Hepatic stellate cell (primary cell): ENCODE data around the gene KERA.

ENCODE experiments used
- DNase-seq: peaks from one replicate; pipeline ENCODE4 v3.0.0; 2011; ENCODE audit warnings: low spot score

KERA gene

GRCh38 chr12:91073426-91073825 is 15.6 kb upstream of the KERA start:
- no peak for DNase-seq

- DNase-seq = no peak
Observed at GRCh38 chr12:91072931-91073330, 15.1 kb upstream of the KERA start.

GRCh38 chr12:91070936-91071335 is 13.1 kb upstream of the KERA start:
- no peak for DNase-seq

DNA sequence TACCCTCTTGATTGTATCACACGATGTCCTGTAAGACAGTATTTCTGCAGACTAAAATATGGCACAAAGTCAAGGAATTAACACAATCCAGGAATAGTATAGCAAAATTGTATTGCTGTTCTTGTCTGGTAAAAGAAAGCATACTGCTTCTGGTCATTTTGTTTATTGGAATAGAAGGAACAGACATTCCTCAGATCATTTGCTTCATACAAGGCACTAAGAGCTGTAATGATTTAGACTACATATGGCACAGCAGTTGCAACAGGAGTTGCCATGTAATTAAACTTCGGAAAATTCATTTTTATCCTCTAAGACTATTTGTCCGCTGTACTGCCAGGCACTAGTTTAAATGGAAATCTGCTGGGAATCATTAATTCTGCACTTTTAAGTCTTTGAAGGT is 7.6 kb upstream of the KERA start:
- DNase-seq = no peak

GRCh38 chr12:91064640-91065039 is 6.8 kb upstream of the KERA start:
- DNase-seq = no peak

- DNase-seq = no peak
Observed at GRCh38 chr12:91061091-91061490, 3.3 kb upstream of the KERA start.

DNA sequence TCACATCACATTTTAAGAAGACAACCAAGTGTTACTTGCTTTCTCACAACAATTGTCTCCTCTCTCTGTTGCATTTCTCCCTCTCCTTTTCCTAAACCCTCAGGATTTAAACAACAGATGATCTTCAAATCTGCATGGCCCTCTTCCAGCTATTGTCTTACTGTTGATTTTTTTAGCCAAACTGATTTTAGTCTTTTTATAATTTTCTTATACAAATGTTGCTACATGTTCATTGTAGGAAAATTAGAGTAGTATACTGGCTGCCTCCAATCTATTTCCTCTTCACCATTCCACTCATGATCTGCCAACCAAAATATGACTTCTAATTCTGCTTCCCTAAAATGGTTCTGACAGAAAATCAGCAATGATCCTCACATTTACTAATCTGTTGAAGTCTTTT is 1.4 kb upstream of the KERA start:
- no peak for DNase-seq

GRCh38 chr12:91058786-91059185 is 962 bp upstream of the KERA start:
- DNase-seq = no peak

DNA sequence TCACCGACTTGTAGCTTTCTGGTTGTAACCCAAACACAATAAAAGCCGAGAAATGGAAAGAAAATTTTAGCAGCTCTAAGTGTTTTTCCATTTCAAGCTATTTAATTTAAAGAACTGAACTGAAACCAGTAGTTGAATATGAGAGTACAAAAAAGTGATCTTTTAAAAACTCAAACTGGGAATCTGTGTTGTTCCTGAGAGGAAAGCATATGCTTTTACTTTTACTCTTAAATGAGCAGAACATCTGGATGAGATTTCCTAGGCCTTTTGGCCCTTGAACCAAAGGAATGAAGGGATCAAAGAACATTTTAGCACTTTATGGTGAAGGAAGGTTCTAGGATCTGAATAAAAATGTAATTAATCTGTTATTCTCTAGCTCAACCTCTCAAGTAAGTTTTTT is 1.3 kb downstream of the KERA start:
- no peak for DNase-seq

- no peak for DNase-seq
Observed at GRCh38 chr12:91055976-91056375, 1.8 kb downstream of the KERA start.

DNA sequence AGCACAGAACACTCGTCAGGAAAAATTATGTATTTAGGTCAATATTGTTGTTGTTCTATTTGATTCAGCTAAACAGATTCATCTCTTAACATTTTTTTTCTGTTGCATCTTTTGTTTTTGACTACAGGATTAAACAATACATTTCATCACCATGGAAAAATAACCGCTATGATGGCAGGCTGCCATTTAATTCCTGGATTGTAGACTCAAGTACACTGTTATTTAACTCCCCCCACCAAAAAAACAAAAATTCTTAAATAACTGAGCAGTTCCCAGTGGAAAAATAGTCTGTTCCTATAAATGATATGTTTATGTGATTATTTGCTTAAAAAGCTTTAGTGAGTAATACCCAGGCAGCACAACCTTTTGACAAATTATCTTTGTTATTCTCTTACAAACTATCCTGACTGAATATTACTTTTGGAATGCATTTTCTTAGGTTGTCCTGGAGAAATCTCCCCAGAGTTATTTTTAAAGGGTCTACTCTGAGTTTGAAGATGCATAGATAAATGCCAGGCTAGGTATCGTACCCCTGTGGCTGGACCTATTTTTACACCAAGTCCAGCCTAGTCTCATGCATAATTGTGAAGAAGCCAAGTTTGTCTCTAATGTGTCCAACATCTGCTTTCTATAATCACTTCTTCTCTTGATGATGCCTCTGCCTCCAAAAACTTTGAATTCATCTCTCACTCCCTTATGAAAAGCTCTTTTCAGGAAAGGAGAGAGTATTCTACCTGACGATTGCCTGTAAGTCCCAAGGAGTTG is 3.7 kb downstream of the KERA start:
- DNase-seq = peak; percentile 3

- no peak for DNase-seq
Observed at GRCh38 chr12:91052026-91052425, 5.8 kb downstream of the KERA start.

GRCh38 chr12:91044586-91044985 is 13.2 kb downstream of the KERA start:
- DNase-seq = no peak

GRCh38 chr12:91043408-91043807 is 14.4 kb downstream of the KERA start:
- no peak for DNase-seq

DNA sequence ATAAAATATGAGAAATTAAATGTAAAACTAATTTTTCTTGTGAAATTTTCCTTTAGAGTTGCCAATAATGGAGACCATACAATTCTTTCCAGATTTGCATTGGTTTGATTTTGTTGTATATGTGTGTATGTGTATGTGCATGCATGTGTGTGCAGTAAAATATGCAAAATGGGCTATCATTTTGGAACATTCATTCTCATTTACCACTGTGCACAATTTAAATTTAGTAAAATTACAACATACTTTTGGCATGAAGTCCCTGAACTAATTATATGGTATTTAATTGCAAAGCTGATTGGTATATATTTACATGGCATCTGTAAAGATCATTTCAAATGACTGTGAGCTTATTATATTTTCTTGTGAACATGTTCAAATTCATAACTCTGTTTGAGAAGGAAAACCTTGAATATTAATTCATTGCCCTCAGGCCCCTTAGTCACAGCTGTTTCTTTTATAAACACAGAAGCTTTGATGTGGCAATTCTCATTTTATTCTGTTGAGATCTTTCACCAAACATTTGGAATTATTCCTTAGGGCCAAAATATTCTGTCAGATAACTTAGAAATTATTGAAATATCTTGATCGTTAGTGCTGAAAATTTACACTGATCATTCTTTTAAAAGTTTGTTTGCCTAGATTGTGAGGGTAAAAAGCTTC is 17.6 kb downstream of the KERA start:
- DNase-seq = no peak

DNA sequence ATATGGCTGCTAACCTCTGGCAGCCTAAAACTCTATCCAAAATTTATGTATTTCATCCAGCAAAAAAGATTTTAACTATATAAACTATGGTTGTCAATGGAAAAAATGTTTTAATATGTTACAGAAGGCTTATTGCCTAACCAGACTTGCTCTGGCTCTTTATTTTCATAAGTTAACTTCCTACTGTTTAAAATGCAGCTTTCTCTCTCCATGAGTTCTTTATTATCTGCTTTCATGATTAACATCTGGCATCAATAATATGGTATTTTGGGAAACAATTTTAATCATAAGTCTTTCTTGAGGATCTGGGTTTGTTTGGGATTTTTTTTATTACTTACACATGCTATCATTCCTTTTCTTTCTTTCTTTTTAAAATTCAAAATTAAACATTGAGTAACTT is 20.5 kb downstream of the KERA start:
- no peak for DNase-seq

- no peak for DNase-seq
Observed at GRCh38 chr12:91033251-91033650, 24.6 kb downstream of the KERA start.

DNA sequence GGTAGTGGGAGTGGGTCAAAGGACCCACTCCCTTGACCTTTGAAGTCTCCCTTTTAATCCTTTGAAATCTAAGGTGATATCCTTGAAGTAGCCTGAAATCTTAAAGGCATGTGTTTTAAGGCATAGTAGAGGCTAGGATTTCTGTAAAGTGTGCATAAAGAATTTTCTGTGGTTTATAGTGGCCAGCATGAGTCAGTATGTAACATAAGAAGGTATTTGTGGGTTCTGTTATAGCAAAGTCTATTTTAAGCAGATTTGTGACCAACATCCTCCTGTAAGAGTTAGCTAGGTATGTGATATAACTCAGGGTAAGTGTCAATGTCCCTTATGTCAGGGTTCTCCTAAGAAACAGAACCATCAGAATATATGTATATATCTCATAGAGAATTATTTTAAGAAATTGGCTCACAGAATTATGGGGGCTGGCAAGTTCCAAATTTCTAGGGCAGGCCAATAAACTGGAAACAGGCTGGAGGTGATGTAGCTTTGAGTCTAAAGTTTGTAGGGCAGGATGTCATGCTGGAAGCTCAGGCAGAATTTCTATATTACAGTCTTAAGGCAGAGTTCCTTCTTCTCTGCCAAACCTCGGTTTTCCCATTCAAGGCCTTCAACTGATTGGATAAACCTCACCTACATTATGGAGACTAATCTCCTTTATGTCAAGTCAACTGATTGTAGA is 34.4 kb downstream of the KERA start:
- peak; percentile 8 for DNase-seq

DNA sequence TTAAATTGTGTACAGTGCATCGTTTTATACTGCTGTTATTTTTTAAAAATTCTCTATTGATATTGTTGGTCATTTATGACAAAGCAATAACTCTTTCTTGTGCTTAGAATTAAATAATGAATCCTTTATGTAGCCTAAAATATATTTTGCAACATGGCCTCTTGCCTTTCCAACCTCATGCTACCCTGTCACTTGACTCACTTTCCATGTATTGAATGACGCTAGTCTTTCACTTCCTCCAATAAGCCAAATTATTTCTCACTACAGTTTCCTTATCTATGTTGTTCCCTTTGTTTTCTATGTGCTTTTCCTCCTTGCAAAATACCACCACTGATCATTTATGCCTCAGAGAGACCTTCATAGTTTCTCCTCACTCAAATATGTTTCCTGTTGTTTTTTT is 36.7 kb downstream of the KERA start:
- no peak for DNase-seq

DNA sequence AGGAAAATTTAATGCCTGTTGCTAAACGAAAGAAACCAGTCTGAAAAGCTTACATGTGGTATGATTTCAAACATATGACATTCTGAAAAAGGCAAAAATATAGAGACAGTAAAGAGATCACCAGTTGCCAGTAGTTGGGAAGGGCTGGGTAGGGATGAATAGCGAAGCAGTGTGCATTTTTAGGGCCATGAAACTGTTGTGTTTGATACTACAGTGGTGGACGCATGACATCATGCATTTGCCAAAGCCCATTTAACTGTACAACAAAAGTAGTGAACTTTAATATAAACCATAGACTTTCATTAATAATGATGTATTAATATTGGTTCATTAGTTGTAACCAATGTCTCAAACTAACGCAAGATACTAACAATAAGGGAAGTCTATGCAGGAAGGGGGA is 38.4 kb downstream of the KERA start:
- DNase-seq = no peak

- DNase-seq = no peak
Observed at GRCh38 chr12:91017511-91018263, 40.1 kb downstream of the KERA start.

DNA sequence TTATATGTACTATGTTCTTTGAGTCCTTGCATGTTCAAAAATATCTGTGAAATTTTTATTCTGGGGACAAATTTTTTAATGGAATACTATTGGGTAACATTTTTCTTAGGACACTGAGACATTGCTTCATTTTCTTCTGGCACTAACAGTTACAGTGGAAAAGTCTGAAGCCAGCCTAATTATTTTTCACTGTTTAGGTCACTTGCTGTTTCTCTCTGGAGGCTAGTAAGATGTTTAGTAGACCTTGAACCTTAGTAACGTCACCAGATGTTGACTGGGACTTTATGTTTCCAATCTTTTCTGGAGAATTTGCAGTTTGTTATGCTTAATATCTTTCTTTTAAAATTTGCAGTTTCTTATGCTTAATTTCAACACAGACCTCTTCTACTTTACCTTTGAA is 40.8 kb downstream of the KERA start:
- no peak for DNase-seq
